GM12891 (cell line): Measurements from ENCODE around the gene IL10RA.

Source experiments
- POLR2A ChIP-seq: IDR thresholded peaks from 2 replicates; pipeline ENCODE4 v1.6.1; 2011; ENCODE audit warnings: low read depth, low read length, control low read depth
- POLR2AphosphoS5 ChIP-seq: IDR thresholded peaks from 2 replicates; pipeline ENCODE4 v1.6.1; 2011; ENCODE audit warnings: low read depth, low read length, control low read depth
- TAF1 ChIP-seq: IDR thresholded peaks from 2 replicates; pipeline ENCODE4 v1.6.1; 2011; ENCODE audit warnings: low read depth, low read length, control low read depth

DNA sequence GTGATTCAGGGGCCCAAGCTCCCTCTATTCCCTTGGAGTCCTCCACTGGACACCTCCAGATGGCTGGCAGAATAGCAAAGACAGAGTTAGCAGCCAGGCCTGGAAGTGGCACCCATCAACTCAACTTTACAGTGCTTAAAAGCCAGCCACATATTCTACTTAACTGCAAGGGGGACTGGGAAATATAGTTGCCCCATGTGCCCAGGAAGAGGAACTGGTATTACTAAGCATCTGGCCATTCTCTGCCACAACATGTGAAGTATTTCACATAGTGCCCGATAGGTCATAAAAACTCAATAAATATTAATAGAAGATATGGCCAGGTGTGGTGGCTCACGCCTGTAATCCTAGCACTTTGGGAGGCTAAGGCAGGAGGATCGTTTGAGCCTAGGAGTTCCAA lies 5.5 kb upstream of the IL10RA start:
- TF ChIP-seq POLR2A (no peak), POLR2AphosphoS5 (no peak), TAF1 (no peak)
